Bronchial smooth muscle cell (primary cell): ENCODE measurements around the gene HADHB. TPM values are rescaled to one million over a fixed set of nuclear protein-coding genes. Genes with fewer than 3 reads are reported as not detected.

Experiments
- total RNA-seq: library from RNA; depleted of rRNA; stranded (reverse); fragments of >200 nt; gene quantifications from 2 replicates; pipeline ENCODE4 v1.2.1, GENCODE V29; 2014

Gene HADHB
- 126 and 136 TPM in 2 replicates for total RNA-seq

GRCh38 chr2:26244309-26245230 is at the start of gene HADHB, which contains the start of gene HADHA:
Gene HADHB, plus strand, starts transcription at chr2:26244939. Its CDS starts 9,316 bp downstream, at chr2:26254255.
Gene HADHA, minus strand, starts transcription at chr2:26244632. Its CDS starts 36 bp downstream, at chr2:26244596.

Other genes starting within 250 kb of the HADHB start
- gene RAB10, start 210.9 kb upstream of the HADHB start, total RNA-seq, result 117 and 186 TPM in 2 replicates
- 0.26 and 0.47 TPM in 2 replicates for gene GAREM2, start 71.9 kb upstream of the HADHB start, total RNA-seq
- gene HADHA, start 307 bp upstream of the HADHB start, total RNA-seq, result 151 and 152 TPM in 2 replicates
- gene SELENOI, start 101.2 kb downstream of the HADHB start, total RNA-seq, result 7.3 and 11.0 TPM in 2 replicates
- not detected in 2 replicates for gene ADGRF3, start 101.8 kb downstream of the HADHB start, total RNA-seq
- gene DRC1, start 157.0 kb downstream of the HADHB start, total RNA-seq, result under 0.01 and 0.16 TPM in 2 replicates
- under 0.01 TPM in 1 of 2 replicates, not detected in the other for gene OTOF, start 233.2 kb downstream of the HADHB start, total RNA-seq